Choroid plexus epithelial cell (primary cell): Measurements from ENCODE around the gene MRPL49.

Experiments used
- DNase-seq: peaks from one replicate; pipeline ENCODE4 v3.0.0-alpha.2; 2010; ENCODE audit warnings: low read depth
- H3K4me3 ChIP-seq: 2 replicates; pipeline ENCODE4 v1.5.1; 2011; ENCODE audit warnings: low read depth, mild to moderate bottlenecking, control low read depth, low read length, moderate library complexity
- TF ChIP-seq, protein P1 (sequence below): conservative IDR thresholded peaks from 2 replicates; pipeline ENCODE4 v1.5.1; 2011; ENCODE audit warnings: low read depth, mild to moderate bottlenecking, control low read depth, inconsistent platforms, low read length, moderate library complexity

Gene MRPL49

DNA sequence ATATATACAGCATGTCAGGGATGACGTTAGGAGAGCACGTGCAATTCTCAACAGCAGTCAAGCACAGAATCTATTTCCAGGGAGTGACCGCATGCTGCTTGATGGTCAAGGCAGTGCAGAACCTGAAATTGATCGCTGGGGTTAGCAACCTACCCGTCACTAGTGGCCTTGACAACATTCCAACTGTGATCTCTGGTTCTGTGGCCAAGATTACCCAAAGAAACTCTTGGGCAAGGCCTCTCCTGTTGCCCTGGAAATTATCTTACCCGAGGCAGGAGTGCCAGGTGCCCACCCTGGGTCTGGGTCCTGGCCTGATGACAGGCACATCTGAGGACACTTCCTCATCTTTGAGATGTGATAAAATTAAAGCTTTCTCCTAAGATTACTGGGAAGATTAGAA lies 8.3 kb upstream of the MRPL49 start:
- TF ChIP-seq, protein P1, sequence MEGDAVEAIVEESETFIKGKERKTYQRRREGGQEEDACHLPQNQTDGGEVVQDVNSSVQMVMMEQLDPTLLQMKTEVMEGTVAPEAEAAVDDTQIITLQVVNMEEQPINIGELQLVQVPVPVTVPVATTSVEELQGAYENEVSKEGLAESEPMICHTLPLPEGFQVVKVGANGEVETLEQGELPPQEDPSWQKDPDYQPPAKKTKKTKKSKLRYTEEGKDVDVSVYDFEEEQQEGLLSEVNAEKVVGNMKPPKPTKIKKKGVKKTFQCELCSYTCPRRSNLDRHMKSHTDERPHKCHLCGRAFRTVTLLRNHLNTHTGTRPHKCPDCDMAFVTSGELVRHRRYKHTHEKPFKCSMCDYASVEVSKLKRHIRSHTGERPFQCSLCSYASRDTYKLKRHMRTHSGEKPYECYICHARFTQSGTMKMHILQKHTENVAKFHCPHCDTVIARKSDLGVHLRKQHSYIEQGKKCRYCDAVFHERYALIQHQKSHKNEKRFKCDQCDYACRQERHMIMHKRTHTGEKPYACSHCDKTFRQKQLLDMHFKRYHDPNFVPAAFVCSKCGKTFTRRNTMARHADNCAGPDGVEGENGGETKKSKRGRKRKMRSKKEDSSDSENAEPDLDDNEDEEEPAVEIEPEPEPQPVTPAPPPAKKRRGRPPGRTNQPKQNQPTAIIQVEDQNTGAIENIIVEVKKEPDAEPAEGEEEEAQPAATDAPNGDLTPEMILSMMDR: no peak
- H3K4me3 ChIP-seq: no peak overlapping the region
- DNase-seq: no peak

DNA sequence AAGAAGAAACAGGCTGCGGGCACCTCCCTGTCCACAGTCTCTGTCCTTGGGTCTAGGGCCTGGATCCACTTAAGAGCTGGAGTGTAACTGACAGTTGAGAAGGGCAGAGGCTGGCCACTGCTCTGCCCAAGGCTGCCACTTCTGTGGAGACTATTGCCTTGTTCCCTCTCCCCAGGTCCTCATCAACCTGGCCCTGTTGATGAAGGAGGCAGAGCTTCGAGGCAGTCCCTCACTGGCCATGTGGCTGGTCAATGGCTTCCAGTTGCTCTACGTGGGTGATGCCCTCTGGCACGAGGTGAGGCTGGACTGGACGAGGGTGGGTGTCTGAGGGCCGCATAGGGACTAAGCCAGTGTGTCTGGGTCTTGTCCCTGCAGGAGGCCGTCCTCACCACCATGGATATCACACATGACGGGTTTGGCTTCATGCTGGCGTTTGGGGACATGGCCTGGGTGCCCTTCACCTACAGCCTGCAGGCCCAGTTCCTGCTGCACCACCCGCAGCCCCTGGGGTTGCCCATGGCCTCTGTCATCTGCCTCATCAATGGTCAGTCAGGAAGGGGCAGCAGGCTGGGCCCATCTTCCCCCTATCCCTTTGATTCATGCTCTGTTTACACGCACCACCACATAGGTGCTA lies 7.5 kb upstream of the MRPL49 start:
- no peak overlapping the region for H3K4me3 ChIP-seq
- TF ChIP-seq, protein P1: no peak
- no peak for DNase-seq

DNA sequence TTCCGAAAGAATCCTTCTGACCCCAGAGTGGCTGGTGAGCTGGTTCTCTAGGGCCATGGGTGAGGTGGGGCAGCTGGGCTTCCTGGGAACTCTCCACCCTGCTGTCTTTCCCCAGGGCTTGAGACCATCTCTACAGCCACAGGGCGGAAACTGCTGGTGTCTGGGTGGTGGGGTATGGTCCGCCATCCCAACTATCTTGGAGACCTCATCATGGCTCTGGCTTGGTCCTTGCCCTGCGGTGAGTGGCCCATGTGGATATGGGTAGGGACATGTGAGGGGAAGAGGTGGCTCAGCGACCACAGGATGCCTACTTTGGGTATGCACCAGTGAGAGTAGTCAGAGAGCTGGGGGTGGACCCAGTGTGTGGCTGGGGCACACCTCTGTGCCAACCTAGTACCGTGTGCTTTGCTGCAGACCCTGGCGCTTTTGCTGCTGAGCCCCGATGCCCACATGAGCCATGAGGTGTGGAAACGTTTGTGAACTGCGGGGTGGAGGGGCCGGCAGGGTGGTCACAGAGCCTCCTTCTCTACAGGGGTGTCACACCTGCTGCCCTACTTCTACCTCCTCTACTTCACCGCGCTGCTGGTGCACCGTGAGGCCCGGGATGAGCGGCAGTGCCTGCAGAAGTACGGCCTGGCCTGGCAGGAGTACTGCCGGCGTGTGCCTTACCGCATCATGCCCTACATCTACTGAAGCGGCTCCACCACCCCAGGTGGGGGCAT lies 6.6 kb upstream of the MRPL49 start:
- TF ChIP-seq, protein P1: no peak
- no peak overlapping the region for H3K4me3 ChIP-seq
- no peak for DNase-seq

DNA sequence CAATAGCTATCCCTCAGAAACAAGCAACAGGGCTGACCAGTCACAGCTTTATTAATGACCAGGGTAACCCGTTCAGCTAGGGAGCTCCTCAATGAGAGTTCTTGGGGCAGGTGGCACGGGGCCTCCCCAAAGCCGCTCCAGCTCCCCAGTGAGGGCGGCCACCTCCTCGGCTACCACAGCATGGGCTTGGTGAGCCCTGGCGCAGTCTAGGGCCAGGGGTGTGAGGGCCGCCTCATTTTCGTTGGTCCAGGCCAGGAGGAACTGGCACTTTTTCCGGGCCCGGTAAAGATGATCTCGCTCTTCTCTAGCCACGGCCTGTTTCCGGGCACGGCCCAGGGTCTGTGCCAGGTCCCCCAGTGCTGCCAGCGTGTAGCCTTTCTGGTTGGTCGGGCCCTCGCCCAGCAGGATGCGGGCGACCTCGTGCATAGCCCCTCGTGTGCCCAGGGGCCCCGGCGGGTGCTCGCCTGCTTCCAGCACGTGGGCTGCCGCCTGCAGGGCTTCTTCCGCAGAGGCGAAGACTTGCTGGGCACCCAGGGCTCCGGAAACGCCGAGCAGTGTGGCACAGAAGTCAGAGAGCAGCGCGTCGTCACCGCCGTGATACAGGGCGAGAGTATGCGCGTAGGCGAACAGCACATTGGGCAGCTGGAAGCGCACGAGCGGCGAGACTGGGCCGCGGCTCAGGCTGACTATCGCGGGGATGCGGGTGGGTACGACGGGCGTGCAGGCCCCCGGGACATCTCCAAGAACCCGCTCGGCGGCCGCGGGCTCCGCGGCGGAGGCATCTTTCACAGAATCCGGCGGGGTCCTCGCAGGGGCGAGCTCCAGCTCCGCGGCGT lies 5.5 kb upstream of the MRPL49 start:
- H3K4me3 ChIP-seq: peak overlapping the region; percentile 94
- TF ChIP-seq, protein P1: no peak
- DNase-seq: peak; percentile 65

DNA sequence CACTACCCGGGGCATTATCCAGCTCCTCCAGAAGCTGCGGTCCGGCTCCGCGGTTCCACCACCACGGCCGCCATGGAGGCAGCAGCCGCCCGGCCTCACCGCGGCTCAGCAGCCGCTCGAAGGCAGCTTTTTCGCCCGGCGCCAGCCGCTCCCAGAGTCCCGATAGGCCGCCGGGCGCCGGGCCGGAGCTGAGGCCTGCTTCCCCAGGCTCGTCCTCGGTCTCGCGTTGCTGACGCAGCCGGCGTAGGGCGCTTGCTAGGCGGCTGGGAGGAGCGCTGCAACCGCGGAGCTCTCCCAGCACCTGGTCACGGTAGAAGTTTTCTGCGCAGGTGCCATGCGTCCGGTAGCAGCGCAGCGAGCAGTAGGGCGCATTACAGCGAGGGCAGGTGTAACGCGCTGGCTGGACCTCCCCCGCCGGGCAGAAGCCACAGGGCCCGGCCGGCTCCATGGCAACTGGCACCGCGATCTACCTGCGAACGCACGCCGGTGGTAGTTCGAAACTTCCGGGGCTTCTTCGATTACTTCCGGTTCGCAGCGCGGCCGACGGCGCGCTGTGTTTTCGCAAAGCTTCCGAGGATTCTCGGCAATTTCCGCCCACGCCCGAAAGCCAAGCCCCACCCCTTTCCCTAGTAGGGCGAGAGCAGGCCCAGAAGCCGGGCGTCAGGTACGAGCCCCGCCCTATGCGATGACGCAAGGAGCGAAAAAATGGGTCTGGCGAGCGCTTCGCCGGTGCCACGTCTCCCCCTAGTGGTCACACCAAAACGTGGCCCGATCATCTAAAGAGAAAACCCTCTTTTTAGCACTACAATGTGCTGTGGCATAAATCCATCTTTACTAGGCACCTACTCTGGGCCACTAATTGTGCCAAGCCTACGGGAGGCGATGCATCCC lies 4.7 kb upstream of the MRPL49 start, which contains the start of gene ZNHIT2:
TSS of gene ZNHIT2 (minus strand) at position 496 of the 891 bp plus-strand sequence. CDS start at position 448, 48 bp downstream.
- TF ChIP-seq, protein P1: peak; percentile 91
- peak; percentile 99 for DNase-seq
- peak within 1 kb of the TSS; percentile 94 for H3K4me3 ChIP-seq
